Measurements from ENCODE around the gene OSBPL3.
"Not testable (repeated sequence)": the region's sequence is repeated elsewhere in the genome, so short reads cannot be mapped to it uniquely, and the experiment has no call there.

OSBPL3 gene

GRCh38 chr7:24916463-24917040 is 63.4 kb downstream of the OSBPL3 start:
- DNase-seq = no peak

DNA sequence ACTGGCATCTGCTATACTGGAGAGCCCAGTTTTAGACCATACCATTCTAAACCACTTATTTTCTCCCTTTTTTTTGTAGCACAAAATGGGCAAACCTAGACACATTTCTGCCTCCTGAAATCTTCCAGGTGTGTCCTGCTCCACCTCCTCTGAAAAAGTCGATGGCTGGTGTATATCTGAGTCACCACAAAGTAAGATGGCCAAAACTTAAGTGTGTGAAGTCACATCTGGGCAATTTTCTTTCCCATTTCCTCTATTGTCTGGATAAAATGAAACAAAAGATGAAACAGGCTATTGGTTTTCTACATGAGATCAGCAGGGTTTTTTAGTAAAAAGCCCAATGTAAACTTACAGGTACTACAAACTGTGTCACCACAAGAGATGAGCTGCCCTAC is 65.5 kb downstream of the OSBPL3 start:
- no peak for DNase-seq

DNA sequence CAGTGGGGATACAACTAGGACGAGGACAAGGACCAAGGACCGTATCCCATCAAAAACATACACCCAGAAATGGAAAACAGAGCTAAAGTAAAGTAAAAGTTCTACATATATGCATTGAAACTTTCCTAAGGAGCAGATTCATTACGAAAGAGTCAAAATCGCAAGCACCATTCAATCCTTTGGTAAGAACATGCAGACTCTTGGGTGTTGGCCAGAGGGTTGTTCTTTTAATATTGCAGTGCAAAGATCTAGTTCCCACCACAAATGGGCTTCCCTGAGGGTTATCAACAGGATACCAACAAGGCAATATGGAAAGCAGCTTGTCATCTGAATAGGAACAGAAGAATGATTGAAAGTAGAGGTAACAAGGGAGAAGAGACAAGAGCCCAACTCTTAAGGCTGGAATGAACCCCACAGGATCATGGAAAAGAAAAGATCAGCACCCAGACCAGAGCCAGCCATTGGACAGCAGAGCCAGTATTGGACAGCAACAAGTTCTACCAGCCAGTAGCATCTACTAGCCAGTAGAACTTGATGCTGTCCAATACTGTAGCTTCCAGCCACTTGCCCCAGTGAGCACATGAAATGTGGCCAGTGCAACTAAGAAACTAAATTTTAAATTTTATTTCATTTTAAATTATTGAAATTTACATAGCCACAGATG is 66.0 kb downstream of the OSBPL3 start:
- DNase-seq = no peak

GRCh38 chr7:24912874-24913514 is 67.0 kb downstream of the OSBPL3 start:
- DNase-seq = no peak

DNA sequence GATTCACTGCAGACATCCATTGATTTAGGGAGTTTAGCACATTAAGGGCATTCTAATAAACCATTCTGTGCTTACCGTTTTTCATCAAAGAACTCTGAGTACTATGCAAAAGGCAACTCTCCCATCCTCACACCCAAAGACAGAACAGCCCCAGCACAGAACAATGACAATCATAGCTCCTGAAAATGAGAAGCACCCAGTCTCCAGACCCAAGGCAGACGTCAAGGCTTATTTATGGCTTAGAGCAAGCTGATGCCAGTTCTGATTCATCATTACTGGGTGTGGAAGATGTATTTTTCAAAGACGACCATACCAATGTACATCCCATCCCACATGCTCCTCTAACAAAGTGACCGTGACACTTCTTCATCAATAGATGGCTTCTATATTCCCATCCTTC is 67.6 kb downstream of the OSBPL3 start:
- DNase-seq = no peak

DNA sequence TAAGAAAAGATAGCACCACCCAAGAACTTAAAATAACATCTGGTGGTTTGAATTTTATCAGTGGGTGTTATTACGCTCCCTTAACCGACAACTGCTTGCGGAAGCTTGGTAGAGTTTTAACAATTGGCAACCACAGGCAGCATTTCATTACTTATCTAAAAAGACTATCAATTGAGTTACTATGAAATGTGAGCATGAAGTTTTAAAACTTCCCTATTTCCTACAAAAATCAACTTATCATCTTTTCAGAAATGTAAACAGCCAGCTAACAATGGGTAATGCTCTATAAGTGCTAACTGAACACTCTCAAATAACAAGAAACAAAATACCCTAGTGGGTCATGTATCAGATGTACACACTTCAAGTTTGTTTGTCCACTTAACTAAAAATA is 68.8 kb downstream of the OSBPL3 start:
- no peak for DNase-seq

DNA sequence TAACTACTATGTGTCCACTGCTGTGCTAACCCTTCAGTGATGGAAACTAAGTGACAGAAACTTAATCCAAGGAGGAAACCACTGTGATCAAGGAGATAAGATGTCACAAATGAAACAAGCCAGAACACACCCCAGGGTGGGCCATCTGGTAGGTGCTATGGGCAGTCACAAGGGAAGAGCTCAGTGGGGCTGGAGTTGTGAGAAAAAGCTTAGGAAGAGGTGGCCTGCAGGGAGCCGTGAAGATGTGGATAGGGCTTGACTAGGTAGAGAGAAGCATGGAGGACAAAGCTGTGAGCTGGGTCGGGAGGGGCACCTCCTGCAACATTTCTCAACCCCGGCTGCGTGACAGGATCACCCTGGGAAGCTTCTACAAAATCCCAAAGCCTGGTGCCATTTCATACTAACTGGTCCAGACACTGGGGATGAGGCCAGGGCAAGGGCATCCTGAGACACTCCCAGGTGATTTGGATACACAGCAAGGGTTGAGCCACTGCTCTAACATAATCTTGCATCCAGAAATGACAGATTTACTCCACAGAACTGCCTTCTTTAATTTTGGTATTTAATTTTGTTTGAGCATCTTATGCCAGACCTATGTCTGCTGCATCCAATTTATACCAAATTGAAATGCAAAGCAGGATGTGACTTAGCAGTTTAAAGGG is 69.3 kb downstream of the OSBPL3 start:
- DNase-seq = no peak

GRCh38 chr7:24908727-24909126 is 71.3 kb downstream of the OSBPL3 start:
- no peak for DNase-seq

- no peak for DNase-seq
These were observed 71.8 kb downstream of the OSBPL3 start for GRCh38 chr7:24908166-24908565.

GRCh38 chr7:24907311-24907886 is 72.6 kb downstream of the OSBPL3 start:
- DNase-seq = no peak

DNA sequence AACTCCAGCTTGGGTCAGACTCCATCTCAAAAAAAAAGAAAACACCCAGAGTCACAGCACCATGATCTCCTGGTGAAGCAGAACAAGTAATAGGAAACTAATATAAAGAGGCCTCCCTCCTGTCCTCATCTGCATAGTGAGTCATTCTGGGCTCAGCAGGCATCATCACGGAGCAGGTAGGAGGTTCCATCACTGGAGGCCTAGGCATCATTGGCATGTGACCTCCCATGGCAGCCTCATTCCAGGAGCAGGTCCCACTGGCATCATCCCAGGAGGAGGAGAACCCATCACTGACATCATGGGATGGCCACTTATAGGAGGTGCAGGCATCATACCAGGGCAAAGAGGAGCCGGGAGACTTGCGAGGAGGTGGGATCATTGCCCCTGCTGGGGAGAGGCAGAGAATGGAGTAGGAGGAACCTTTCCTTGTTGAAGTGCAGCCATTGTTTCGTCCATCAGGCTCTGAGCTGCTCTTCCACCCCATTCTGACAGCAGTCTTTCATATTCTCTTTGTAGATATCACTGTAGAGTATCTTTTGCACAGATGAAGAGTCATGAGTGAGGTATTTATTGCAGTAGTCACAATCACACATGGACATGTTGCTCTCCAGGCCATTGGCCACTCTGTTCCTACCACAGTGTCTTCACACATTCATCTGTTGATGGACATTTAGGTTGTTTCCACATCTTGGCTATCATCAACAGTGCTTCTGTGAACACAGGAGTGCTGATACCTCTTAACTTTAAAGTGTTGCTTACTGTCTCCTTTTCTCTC is 73.8 kb downstream of the OSBPL3 start:
- DNase-seq = no peak

DNA sequence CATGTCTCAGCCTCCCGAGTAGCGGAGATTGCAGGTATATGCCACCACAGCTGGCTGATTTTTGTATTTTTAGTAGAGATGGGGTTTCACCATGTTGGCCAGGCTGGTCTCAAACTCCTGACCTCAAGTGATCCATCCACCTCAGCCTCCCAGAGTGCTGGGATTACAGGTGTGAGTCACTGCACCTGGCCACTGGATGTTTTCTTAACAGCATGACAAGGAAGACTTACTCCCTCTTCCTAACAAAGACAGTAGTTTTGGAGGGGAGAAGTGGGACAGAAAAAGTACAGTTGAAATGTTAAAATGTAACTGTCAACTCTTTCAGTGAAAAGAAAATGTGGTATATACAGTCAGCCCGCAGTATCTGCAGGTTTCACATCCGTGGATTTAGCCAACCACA is 76.0 kb downstream of the OSBPL3 start:
- DNase-seq = not testable (repeated sequence)

DNA sequence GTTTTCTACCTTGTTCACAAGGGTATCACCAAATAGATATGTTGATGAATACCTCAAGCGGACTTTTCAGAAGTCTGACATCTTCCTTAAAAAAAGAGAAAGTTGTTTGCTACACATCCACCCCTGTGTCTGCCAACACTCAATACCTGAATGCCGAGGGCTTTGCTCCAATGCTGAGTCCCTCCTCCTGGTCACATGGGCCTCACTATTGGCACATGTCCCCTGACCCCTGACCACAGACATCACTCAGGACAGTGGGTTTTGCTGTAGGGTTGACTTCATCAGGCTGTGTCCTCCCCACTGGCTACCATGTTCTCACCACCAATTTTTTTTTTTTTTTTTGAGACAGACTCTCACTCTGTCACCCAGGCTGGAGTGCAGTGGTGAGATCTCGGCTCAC is 76.4 kb downstream of the OSBPL3 start:
- DNase-seq = no peak

DNA sequence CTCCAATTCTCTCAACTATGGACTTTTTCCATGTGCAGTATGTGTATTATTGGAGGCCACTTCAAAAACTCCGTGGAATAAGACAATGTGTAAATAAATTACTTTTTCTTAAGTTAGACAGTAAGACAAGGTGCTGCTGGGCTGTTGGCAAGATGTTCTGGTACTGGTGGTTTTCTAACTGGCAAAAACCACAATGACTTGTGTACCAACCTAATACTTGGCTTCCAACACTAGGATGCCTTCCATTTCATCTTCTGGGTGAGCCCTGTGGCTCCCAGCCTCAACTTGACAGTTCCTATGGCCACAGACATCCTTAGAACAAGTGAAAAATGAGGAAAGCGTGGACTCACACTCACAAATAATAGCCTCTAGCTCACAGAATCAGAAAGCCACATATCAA is 77.0 kb downstream of the OSBPL3 start:
- DNase-seq = no peak

GRCh38 chr7:24902276-24902675 is 77.7 kb downstream of the OSBPL3 start:
- DNase-seq = no peak

- no peak for DNase-seq
These were observed 80.1 kb downstream of the OSBPL3 start for GRCh38 chr7:24899905-24900304.

DNA sequence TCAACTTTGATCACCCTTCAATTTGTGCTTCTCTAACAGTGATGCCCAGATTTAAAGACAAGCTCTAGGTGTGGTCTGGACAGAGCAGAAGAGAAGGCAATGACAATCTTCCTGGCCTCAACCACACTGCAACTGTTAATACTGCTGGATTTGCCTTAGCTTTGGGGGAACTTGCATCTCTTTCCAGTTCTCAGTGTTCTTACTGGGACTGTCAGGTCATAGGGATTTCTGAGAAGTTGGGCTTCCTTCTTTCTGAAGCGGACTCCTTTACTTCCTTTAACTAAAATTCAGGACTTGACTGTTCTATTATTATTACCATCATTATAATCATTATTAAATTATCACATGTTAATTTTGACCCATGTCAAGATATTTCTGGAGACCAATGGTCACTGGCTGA is 80.8 kb downstream of the OSBPL3 start:
- no peak for DNase-seq

GRCh38 chr7:24898691-24899090 is 81.3 kb downstream of the OSBPL3 start:
- DNase-seq = no peak

GRCh38 chr7:24896031-24896501 is 83.9 kb downstream of the OSBPL3 start:
- no peak for DNase-seq

DNA sequence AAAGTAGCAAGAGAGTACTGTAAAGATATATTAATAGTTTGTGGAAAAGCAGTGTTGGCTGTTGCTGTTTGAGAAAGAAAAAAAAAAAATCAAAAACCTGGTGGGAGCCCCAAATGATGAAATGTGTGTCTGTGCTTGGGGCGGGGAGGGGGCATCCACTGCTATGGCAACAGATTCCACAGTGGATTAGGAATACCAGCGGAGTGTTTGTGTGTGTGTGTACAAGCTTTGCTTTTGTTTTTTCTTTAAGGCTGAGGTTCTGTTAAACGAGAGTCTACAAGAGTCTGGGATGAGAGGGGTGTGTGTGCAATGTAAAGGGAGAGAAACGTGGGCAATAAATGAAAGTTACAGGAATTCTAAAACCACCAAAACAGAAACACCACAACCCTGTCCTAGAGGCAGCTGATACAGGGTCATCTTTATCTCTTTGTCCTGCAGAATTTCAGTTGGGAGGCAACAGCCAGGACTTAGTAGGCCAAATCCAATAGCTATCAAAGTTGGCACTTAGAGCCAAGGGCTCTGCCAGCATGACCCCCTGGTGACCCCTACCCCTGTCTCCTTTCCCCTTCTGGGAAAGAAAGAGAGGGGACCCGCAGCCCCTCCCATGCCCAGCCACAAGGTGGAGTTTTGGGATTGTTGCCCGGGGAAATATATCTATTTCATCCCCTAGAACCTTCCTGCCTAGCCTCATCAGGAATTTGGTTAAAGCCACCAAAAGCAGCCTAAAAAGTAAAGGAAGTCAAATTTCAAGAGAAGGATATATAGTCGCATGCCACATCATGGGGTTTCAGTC is 85.4 kb downstream of the OSBPL3 start:
- DNase-seq = no peak

DNA sequence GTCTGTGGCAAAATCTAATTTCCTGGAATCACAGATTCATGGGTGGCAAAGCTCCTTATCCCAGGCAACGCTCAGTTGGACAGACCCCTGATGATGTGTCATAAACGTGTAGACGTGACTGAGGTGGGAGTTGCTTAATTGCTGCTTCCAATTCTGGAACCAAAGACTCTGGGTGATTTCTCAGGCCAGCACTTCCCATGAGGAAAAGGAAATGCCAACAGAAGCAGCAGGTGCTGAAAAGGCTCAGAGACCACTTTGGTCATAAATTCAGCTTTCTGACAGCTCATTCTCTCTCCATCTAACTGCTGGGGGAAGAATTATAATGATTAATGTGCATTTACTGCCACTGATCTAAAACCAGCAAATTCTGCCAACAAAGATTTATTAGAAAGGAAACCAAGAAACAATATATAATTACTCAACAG is 88.7 kb downstream of the OSBPL3 start:
- DNase-seq = no peak

DNA sequence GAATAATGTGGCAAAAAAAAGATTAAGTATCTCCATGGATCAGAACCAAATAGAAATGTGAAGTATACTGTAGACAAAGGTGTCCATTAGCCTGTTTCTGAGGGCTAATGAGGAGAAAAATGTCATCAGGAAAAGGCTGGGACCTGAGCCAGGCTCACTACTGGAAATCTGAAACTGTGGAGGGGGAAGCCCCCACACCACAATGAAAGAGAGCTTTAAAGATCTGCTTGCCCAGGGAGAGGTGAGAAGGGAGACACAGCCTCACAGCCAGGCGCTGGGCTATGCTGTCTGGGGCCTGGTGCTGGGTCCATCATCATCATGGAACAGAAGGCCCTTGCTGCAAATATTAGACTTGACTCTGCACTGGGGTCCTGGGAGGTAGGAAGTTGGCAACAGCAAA is 90.4 kb downstream of the OSBPL3 start:
- no peak for DNase-seq

Data from NCI-H2171 (cell line).